ENCODE data around the gene TMEM234.
"Not testable (repeated sequence)": the region's sequence is repeated elsewhere in the genome, so short reads cannot be mapped to it uniquely, and the experiment has no call there.

TMEM234 gene

GRCh38 chr1:32221980-32222755 is at the start of gene TMEM234, which contains the start of gene EIF3I:
TMEM234 (minus strand) TSS chr1:32222353; CDS start chr1:32222322, 31 bp downstream.
EIF3I (plus strand) TSS chr1:32222407; CDS start chr1:32222442, 35 bp downstream.
- peak within 1 kb of the TSS; percentile 88 for H3K4me3 ChIP-seq (ENCODE audit: low read length)
- no peaks in the 10 kb centered on the region for H3K9me3 ChIP-seq (ENCODE audit: low read length)
- H3K36me3 ChIP-seq (ENCODE audit: insufficient read depth, low read length), result peaks cover 40% of the 10 kb centered on the region
- no peaks in the 10 kb centered on the region for H3K27me3 ChIP-seq (ENCODE audit: insufficient read depth, low read length)
- H2AFZ ChIP-seq (ENCODE audit: low read depth, low read length), result peak within 1 kb of the TSS; percentile 65
- H3K4me1 ChIP-seq (ENCODE audit: insufficient read depth, low read length), result peaks cover 15% of the 10 kb centered on the region

- Histone ChIP-seq H3K9me3 (ENCODE audit: low read length) (no peaks in the 10 kb centered on the region), H3K4me3 (ENCODE audit: low read length) (no peak overlapping the region), H2AFZ (ENCODE audit: low read depth, low read length) (no peak overlapping the region), H3K4me1 (ENCODE audit: insufficient read depth, low read length) (no peaks in the 10 kb centered on the region), H3K27me3 (ENCODE audit: insufficient read depth, low read length) (peaks cover 8% of the 10 kb centered on the region), H3K36me3 (ENCODE audit: insufficient read depth, low read length) (no peaks in the 10 kb centered on the region)
Observed at GRCh38 chr1:32269744-32270143, 47.6 kb upstream of the TMEM234 start.

- H3K36me3 ChIP-seq (ENCODE audit: insufficient read depth, low read length), result no peaks in the 10 kb centered on the region
- no peaks in the 10 kb centered on the region for H3K4me1 ChIP-seq (ENCODE audit: insufficient read depth, low read length)
- H3K9me3 ChIP-seq (ENCODE audit: low read length), result no peaks in the 10 kb centered on the region
- H3K27me3 ChIP-seq (ENCODE audit: insufficient read depth, low read length), result no peaks in the 10 kb centered on the region
- no peak overlapping the region for H3K4me3 ChIP-seq (ENCODE audit: low read length)
- no peak overlapping the region for H2AFZ ChIP-seq (ENCODE audit: low read depth, low read length)
Observed at GRCh38 chr1:32266921-32267591, 44.9 kb upstream of the TMEM234 start.

GRCh38 chr1:32265846-32266245 is 43.7 kb upstream of the TMEM234 start:
- H3K36me3 ChIP-seq (ENCODE audit: insufficient read depth, low read length), result no peaks in the 10 kb centered on the region
- H3K9me3 ChIP-seq (ENCODE audit: low read length), result no peaks in the 10 kb centered on the region
- no peak overlapping the region for H3K4me3 ChIP-seq (ENCODE audit: low read length)
- H3K4me1 ChIP-seq (ENCODE audit: insufficient read depth, low read length), result no peaks in the 10 kb centered on the region
- no peaks in the 10 kb centered on the region for H3K27me3 ChIP-seq (ENCODE audit: insufficient read depth, low read length)
- H2AFZ ChIP-seq (ENCODE audit: low read depth, low read length), result no peak overlapping the region

- Histone ChIP-seq H3K4me3 (ENCODE audit: low read length) (no peak overlapping the region), H3K36me3 (ENCODE audit: insufficient read depth, low read length) (no peaks in the 10 kb centered on the region), H3K4me1 (ENCODE audit: insufficient read depth, low read length) (no peaks in the 10 kb centered on the region), H2AFZ (ENCODE audit: low read depth, low read length) (no peak overlapping the region), H3K9me3 (ENCODE audit: low read length) (no peaks in the 10 kb centered on the region), H3K27me3 (ENCODE audit: insufficient read depth, low read length) (no peaks in the 10 kb centered on the region)
Observed at GRCh38 chr1:32263744-32264143, 41.6 kb upstream of the TMEM234 start.

GRCh38 chr1:32263236-32263593 is 41.1 kb upstream of the TMEM234 start:
- H3K9me3 ChIP-seq (ENCODE audit: low read length); H3K4me3 ChIP-seq (ENCODE audit: low read length); H3K27me3 ChIP-seq (ENCODE audit: insufficient read depth, low read length); H3K36me3 ChIP-seq (ENCODE audit: insufficient read depth, low read length); H3K4me1 ChIP-seq (ENCODE audit: insufficient read depth, low read length); H2AFZ ChIP-seq (ENCODE audit: low read depth, low read length): not testable (repeated sequence)

GRCh38 chr1:32257227-32257508 is 35.0 kb upstream of the TMEM234 start:
- no peak overlapping the region for H3K4me3 ChIP-seq (ENCODE audit: low read length)
- H3K4me1 ChIP-seq (ENCODE audit: insufficient read depth, low read length), result no peaks in the 10 kb centered on the region
- no peak overlapping the region for H2AFZ ChIP-seq (ENCODE audit: low read depth, low read length)
- H3K9me3 ChIP-seq (ENCODE audit: low read length), result no peaks in the 10 kb centered on the region
- no peaks in the 10 kb centered on the region for H3K36me3 ChIP-seq (ENCODE audit: insufficient read depth, low read length)
- H3K27me3 ChIP-seq (ENCODE audit: insufficient read depth, low read length), result no peaks in the 10 kb centered on the region

GRCh38 chr1:32256473-32257226 is 34.5 kb upstream of the TMEM234 start:
- no peaks in the 10 kb centered on the region for H3K4me1 ChIP-seq (ENCODE audit: insufficient read depth, low read length)
- H3K27me3 ChIP-seq (ENCODE audit: insufficient read depth, low read length), result no peaks in the 10 kb centered on the region
- no peaks in the 10 kb centered on the region for H3K9me3 ChIP-seq (ENCODE audit: low read length)
- no peaks in the 10 kb centered on the region for H3K36me3 ChIP-seq (ENCODE audit: insufficient read depth, low read length)
- H3K4me3 ChIP-seq (ENCODE audit: low read length), result no peak overlapping the region
- H2AFZ ChIP-seq (ENCODE audit: low read depth, low read length), result no peak overlapping the region

GRCh38 chr1:32255072-32256071 is 33.2 kb upstream of the TMEM234 start:
- no peaks in the 10 kb centered on the region for H3K36me3 ChIP-seq (ENCODE audit: insufficient read depth, low read length)
- H2AFZ ChIP-seq (ENCODE audit: low read depth, low read length), result no peak overlapping the region
- no peaks in the 10 kb centered on the region for H3K9me3 ChIP-seq (ENCODE audit: low read length)
- no peaks in the 10 kb centered on the region for H3K27me3 ChIP-seq (ENCODE audit: insufficient read depth, low read length)
- peaks cover 5% of the 10 kb centered on the region for H3K4me1 ChIP-seq (ENCODE audit: insufficient read depth, low read length)
- H3K4me3 ChIP-seq (ENCODE audit: low read length), result no peak overlapping the region

GRCh38 chr1:32250893-32251716 is 29.0 kb upstream of the TMEM234 start, which contains the start of gene LCK:
LCK (plus strand) TSS chr1:32251265; CDS start chr1:32274330, 23,065 bp downstream.
- Histone ChIP-seq H3K4me3 (ENCODE audit: low read length) (no peak within 1 kb of the TSS), H3K9me3 (ENCODE audit: low read length) (no peaks in the 10 kb centered on the region), H3K36me3 (ENCODE audit: insufficient read depth, low read length) (no peaks in the 10 kb centered on the region), H3K4me1 (ENCODE audit: insufficient read depth, low read length) (peaks cover 13% of the 10 kb centered on the region), H2AFZ (ENCODE audit: low read depth, low read length) (peak within 1 kb of the TSS; percentile 66), H3K27me3 (ENCODE audit: insufficient read depth, low read length) (no peaks in the 10 kb centered on the region)

- H3K4me1 ChIP-seq (ENCODE audit: insufficient read depth, low read length), result peaks cover 13% of the 10 kb centered on the region
- no peaks in the 10 kb centered on the region for H3K36me3 ChIP-seq (ENCODE audit: insufficient read depth, low read length)
- peak overlapping the region; percentile 22 for H3K4me3 ChIP-seq (ENCODE audit: low read length)
- H3K9me3 ChIP-seq (ENCODE audit: low read length), result no peaks in the 10 kb centered on the region
- peak overlapping the region; percentile 66 for H2AFZ ChIP-seq (ENCODE audit: low read depth, low read length)
- no peaks in the 10 kb centered on the region for H3K27me3 ChIP-seq (ENCODE audit: insufficient read depth, low read length)
Observed at GRCh38 chr1:32249831-32250525, 27.8 kb upstream of the TMEM234 start.
